SK-N-SH treated with all-trans-retinoic acid at 6 μM for 48 hours (cell line): ENCODE data around the gene AFM.

Experiments
- ATAC-seq: fragments of 200-7000 bp; cut with Tn5 transposase; 3 replicates; pipeline ENCODE4 v1.9.1; 2020; ENCODE audit warnings: mild to moderate bottlenecking, moderate library complexity
- CSDC2 ChIP-seq: fragments of 250-450 bp; sonication (Bioruptor Pico); IDR thresholded peaks from 2 replicates; pipeline ENCODE4 v1.5.0; 2020; ENCODE audit warnings: mild to moderate bottlenecking, moderate library complexity
- ESRRG ChIP-seq: fragments of 250-450 bp; sonication (Bioruptor Pico); IDR thresholded peaks from 2 replicates; pipeline ENCODE4 v1.6.1; 2021; ENCODE audit warnings: mild to moderate bottlenecking
- OSR1 ChIP-seq: fragments of 250-450 bp; sonication (Bioruptor Pico); IDR thresholded peaks from 2 replicates; pipeline ENCODE4 v1.8.0; 2022; ENCODE audit warnings: moderate library complexity, mild to moderate bottlenecking, inconsistent platforms
- RARB ChIP-seq: fragments of 250-450 bp; sonication (Bioruptor Pico); IDR thresholded peaks from 2 replicates; pipeline ENCODE4 v1.8.0; 2021; ENCODE audit warnings: mild to moderate bottlenecking, moderate library complexity
- ZFP3 ChIP-seq: fragments of 250-450 bp; sonication (Bioruptor Pico); IDR thresholded peaks from 2 replicates; pipeline ENCODE4 v1.5.0; 2020; ENCODE audit warnings: mild to moderate bottlenecking, moderate library complexity
- ZNF565 ChIP-seq: fragments of 450-650 bp; formaldehyde crosslinking; conservative IDR thresholded peaks from 2 replicates; pipeline ENCODE4 v1.5.0; 2020; ENCODE audit warnings: low read depth, mild to moderate bottlenecking, moderate library complexity
- ZNF8 ChIP-seq: fragments of 450-650 bp; formaldehyde crosslinking; IDR thresholded peaks from 2 replicates; pipeline ENCODE4 v1.5.0; 2020; ENCODE audit warnings: mild to moderate bottlenecking, moderate library complexity
- TF ChIP-seq, protein P1 (sequence below): fragments of 250-450 bp; sonication (Bioruptor Pico); IDR thresholded peaks from 2 replicates; pipeline ENCODE4 v1.5.1; 2020; ENCODE audit warnings: low read depth, mild to moderate bottlenecking, moderate library complexity
- TF ChIP-seq, protein P2 (sequence below): fragments of 250-450 bp; sonication (Bioruptor Pico); IDR thresholded peaks from 2 replicates; pipeline ENCODE4 v1.5.1; 2021; ENCODE audit warnings: mild to moderate bottlenecking, moderate library complexity
- TF ChIP-seq, protein P3 (sequence below): fragments of 250-450 bp; sonication (Bioruptor Pico); IDR thresholded peaks from 2 replicates; pipeline ENCODE4 v1.5.0; 2020; ENCODE audit warnings: mild to moderate bottlenecking, moderate library complexity
- TF ChIP-seq, protein P4 (sequence below): fragments of 250-450 bp; sonication (Bioruptor Pico); IDR thresholded peaks from 2 replicates; pipeline ENCODE4 v1.8.0; 2021; ENCODE audit warnings: low read depth, mild to moderate bottlenecking, moderate library complexity, borderline replicate concordance
- TF ChIP-seq, protein P5 (sequence below): fragments of 250-450 bp; sonication (Bioruptor Pico); IDR thresholded peaks from 2 replicates; pipeline ENCODE4 v1.8.0; 2020; ENCODE audit warnings: mild to moderate bottlenecking, moderate library complexity, borderline replicate concordance

AFM gene, protein sequence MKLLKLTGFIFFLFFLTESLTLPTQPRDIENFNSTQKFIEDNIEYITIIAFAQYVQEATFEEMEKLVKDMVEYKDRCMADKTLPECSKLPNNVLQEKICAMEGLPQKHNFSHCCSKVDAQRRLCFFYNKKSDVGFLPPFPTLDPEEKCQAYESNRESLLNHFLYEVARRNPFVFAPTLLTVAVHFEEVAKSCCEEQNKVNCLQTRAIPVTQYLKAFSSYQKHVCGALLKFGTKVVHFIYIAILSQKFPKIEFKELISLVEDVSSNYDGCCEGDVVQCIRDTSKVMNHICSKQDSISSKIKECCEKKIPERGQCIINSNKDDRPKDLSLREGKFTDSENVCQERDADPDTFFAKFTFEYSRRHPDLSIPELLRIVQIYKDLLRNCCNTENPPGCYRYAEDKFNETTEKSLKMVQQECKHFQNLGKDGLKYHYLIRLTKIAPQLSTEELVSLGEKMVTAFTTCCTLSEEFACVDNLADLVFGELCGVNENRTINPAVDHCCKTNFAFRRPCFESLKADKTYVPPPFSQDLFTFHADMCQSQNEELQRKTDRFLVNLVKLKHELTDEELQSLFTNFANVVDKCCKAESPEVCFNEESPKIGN

DNA sequence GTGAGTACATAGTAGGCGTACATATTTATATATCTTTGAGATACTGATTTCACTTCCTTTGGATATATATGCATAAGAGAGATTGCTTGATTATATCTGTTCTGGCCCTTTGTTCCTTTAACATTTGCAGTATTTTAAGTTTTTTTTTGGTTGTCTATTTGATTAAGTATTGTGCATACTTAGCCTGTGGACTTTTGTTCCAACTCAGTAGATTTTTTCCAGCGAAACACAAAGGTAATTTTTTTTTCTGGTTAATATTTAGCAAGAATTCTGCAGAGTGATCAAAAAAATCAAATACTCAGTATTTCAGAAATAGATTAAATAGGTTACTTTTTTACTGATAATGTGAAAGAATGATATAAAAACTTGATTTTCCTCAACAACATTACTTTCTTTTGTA, at the start of gene AFM:
Gene AFM, plus strand, starts transcription at position 388 of the 400 bp plus-strand sequence. CDS start 31 bp downstream, outside the sequence.
- ATAC-seq, result no peak
- TF ChIP-seq ESRRG (CRISPR knock-in tag) (no peak), CSDC2 (no peak), ZNF565 (CRISPR knock-in tag) (no peak), OSR1 (CRISPR knock-in tag) (no peak)
- TF ChIP-seq, protein P1, sequence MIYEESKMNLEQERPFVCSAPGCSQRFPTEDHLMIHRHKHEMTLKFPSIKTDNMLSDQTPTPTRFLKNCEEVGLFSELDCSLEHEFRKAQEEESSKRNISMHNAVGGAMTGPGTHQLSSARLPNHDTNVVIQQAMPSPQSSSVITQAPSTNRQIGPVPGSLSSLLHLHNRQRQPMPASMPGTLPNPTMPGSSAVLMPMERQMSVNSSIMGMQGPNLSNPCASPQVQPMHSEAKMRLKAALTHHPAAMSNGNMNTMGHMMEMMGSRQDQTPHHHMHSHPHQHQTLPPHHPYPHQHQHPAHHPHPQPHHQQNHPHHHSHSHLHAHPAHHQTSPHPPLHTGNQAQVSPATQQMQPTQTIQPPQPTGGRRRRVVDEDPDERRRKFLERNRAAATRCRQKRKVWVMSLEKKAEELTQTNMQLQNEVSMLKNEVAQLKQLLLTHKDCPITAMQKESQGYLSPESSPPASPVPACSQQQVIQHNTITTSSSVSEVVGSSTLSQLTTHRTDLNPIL (CRISPR knock-in tag), result no peak
- TF ChIP-seq, protein P2, sequence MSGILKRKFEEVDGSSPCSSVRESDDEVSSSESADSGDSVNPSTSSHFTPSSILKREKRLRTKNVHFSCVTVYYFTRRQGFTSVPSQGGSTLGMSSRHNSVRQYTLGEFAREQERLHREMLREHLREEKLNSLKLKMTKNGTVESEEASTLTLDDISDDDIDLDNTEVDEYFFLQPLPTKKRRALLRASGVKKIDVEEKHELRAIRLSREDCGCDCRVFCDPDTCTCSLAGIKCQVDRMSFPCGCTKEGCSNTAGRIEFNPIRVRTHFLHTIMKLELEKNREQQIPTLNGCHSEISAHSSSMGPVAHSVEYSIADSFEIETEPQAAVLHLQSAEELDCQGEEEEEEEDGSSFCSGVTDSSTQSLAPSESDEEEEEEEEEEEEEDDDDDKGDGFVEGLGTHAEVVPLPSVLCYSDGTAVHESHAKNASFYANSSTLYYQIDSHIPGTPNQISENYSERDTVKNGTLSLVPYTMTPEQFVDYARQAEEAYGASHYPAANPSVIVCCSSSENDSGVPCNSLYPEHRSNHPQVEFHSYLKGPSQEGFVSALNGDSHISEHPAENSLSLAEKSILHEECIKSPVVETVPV (CRISPR knock-in tag), result no peak
- TF ChIP-seq, protein P3, sequence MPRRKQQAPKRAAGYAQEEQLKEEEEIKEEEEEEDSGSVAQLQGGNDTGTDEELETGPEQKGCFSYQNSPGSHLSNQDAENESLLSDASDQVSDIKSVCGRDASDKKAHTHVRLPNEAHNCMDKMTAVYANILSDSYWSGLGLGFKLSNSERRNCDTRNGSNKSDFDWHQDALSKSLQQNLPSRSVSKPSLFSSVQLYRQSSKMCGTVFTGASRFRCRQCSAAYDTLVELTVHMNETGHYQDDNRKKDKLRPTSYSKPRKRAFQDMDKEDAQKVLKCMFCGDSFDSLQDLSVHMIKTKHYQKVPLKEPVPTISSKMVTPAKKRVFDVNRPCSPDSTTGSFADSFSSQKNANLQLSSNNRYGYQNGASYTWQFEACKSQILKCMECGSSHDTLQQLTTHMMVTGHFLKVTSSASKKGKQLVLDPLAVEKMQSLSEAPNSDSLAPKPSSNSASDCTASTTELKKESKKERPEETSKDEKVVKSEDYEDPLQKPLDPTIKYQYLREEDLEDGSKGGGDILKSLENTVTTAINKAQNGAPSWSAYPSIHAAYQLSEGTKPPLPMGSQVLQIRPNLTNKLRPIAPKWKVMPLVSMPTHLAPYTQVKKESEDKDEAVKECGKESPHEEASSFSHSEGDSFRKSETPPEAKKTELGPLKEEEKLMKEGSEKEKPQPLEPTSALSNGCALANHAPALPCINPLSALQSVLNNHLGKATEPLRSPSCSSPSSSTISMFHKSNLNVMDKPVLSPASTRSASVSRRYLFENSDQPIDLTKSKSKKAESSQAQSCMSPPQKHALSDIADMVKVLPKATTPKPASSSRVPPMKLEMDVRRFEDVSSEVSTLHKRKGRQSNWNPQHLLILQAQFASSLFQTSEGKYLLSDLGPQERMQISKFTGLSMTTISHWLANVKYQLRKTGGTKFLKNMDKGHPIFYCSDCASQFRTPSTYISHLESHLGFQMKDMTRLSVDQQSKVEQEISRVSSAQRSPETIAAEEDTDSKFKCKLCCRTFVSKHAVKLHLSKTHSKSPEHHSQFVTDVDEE, result no peak
- TF ChIP-seq, protein P4, sequence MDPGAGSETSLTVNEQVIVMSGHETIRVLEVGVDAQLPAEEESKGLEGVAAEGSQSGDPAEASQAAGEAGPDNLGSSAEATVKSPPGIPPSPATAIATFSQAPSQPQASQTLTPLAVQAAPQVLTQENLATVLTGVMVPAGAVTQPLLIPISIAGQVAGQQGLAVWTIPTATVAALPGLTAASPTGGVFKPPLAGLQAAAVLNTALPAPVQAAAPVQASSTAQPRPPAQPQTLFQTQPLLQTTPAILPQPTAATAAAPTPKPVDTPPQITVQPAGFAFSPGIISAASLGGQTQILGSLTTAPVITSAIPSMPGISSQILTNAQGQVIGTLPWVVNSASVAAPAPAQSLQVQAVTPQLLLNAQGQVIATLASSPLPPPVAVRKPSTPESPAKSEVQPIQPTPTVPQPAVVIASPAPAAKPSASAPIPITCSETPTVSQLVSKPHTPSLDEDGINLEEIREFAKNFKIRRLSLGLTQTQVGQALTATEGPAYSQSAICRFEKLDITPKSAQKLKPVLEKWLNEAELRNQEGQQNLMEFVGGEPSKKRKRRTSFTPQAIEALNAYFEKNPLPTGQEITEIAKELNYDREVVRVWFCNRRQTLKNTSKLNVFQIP (CRISPR knock-in tag), result no peak

DNA sequence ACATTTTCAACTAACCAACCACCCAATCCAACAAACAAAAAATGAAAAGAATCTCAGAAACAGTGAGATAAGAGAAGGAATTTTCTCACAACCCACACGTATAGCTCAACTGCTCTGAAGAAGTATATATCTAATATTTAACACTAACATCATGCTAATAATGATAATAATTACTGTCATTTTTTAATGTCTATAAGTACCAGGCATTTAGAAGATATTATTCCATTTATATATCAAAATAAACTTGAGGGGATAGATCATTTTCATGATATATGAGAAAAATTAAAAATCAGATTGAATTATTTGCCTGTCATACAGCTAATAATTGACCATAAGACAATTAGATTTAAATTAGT, 49.8 kb upstream of the AFM start:
- ATAC-seq, result no peak
- no peak for TF ChIP-seq ZNF8 (CRISPR knock-in tag)
- TF ChIP-seq, protein P2 (CRISPR knock-in tag), result no peak
- TF ChIP-seq, protein P5, sequence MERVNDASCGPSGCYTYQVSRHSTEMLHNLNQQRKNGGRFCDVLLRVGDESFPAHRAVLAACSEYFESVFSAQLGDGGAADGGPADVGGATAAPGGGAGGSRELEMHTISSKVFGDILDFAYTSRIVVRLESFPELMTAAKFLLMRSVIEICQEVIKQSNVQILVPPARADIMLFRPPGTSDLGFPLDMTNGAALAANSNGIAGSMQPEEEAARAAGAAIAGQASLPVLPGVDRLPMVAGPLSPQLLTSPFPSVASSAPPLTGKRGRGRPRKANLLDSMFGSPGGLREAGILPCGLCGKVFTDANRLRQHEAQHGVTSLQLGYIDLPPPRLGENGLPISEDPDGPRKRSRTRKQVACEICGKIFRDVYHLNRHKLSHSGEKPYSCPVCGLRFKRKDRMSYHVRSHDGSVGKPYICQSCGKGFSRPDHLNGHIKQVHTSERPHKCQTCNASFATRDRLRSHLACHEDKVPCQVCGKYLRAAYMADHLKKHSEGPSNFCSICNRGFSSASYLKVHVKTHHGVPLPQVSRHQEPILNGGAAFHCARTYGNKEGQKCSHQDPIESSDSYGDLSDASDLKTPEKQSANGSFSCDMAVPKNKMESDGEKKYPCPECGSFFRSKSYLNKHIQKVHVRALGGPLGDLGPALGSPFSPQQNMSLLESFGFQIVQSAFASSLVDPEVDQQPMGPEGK, result no peak
- no peak for TF ChIP-seq RARB (CRISPR knock-in tag)
- TF ChIP-seq, protein P3, result no peak
- no peak for TF ChIP-seq ZFP3 (CRISPR knock-in tag)
